Pancreas (tissue), 10 donors: Measurements from ENCODE around the gene HLA-DMB. TPM values are rescaled to one million over a fixed set of nuclear protein-coding genes. Genes with fewer than 3 reads are reported as not detected.

ENCODE experiments used
- ATAC-seq, 4 donors: fragments of 200-7000 bp; cut with Tn5 transposase; one replicate each; pipeline versions ENCODE4 v1.8.0 to v1.9.1; 2020; ENCODE audit warnings: mild to moderate bottlenecking in 4 of 4, moderate library complexity in 4 of 4
- DNase-seq, 6 donors: peaks; one replicate each; pipeline ENCODE4 v3.0.0-alpha.2; 2020
- FAIRE-seq: peaks from 2 replicates; lab custom pipeline; 2012; peaks lifted over from hg19 to GRCh38; lab: Jason Lieb, UNC
- H3K27ac ChIP-seq, 4 donors: fragments of 200-600 bp; sonication (generic); 1 replicate in 3 of 4; 2 replicates in 1 of 4; pipeline versions ENCODE4 v1.5.0 to v1.8.0; 2020
- H3K27me3 ChIP-seq, 4 donors: fragments of 200-600 bp; one replicate each; pipeline ENCODE4 v1.8.0; 2021
- H3K36me3 ChIP-seq, 3 donors: fragments of 200-600 bp; sonication (generic) in 1 of 3; one replicate each; pipeline versions ENCODE4 v1.5.0 to v1.8.0; 2020 to 2021
- H3K4me1 ChIP-seq, 3 donors: fragments of 200-600 bp; one replicate each; pipeline ENCODE4 v1.8.0; 2021
- H3K4me3 ChIP-seq, 4 donors: fragments of 200-600 bp; sonication (generic) in 2 of 4; one replicate each; pipeline versions ENCODE4 v1.5.0 to v1.8.0; 2020 to 2021
- H3K9me3 ChIP-seq, 4 donors: fragments of 200-600 bp; one replicate each; pipeline ENCODE4 v1.8.0; 2021
- WGBS, 2 donors: extraction: QIAGEN DNeasy Blood & Tissue Kit; methylation state at CpG; one replicate each; pipeline ENCODE4 v1.1.7; 2013; 5-methylcytosine and 5-hydroxymethylcytosine counted together
- intact Hi-C, 3 donors: fragments of 100-400 bp; cut with DNase I; formaldehyde crosslinking; loops; one replicate each; pipeline versions ENCODE4 v1.11.1 to v1.14.2; 2022
- polyA plus RNA-seq, 2 donors: library from polyadenylated mRNA; stranded (reverse); fragments of 200-250 nt; gene quantifications; one replicate each; pipeline ENCODE4 v1.2.3, GENCODE V29; 2013
- total RNA-seq, 6 donors: library from RNA; stranded (reverse); fragmentation: NEBNext Ultra II Directional in 4 of 6; extraction: Animal tissue kit (Norgen Biotek cat#: 25700) in 4 of 6; gene quantifications; one replicate each; pipeline versions ENCODE4 v1.2.1 to v1.2.4, GENCODE V29; 2021 to 2023
- TF ChIP-seq, protein P1 (sequence below), 4 donors: fragments of 200-600 bp; sonication (generic) in 3 of 4; IDR thresholded peaks; one replicate each; pipeline versions ENCODE4 v1.5.0 to v1.8.0; 2021; ENCODE audit warnings: antibody characterized with exemption in 4 of 4
- donor health status: healthy with polysubstance abuse.
- donor health status: DM: no; HTN: no; CAD: no; lungs with moderate emphysema.
- donor health status: DM: no; HTN: no; CAD: no.
- donor health status: control.
- donor health status: control.
- donor health status: Bipolar disorder and iron deficiency.
- donor health status: DM: yes; HTN: yes; CAD: no.
- donor health status: DM: no; HTN: no; CAD: no.
- donor health status: DM: no; HTN: no; CAD: no.
- donor health status: DM: yes; HTN: yes; CAD: no.

HLA-DMB gene
- total and polyA plus RNA-seq, 8 donors, result 1.9 to 42.6 (median 4.3) TPM

DNA sequence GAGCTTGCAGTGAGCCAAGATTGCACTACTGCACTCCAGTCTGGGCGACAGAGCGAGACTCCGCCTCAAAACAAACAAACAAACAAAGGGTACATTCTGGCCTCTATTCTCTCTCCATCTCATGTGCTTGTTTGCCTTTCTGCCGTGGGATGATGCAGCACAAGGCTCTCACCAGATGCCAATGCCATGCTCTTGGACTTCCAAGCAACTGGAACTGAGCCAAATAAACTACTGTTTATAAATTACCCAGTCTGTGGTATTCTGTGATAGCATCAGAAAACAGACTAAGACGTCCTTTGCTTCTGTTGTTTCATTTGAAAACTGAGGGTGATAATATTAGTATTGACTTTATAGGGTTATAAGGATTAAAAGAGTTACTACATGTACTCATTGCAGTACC, 23.9 kb upstream of the HLA-DMB start:
- no peak overlapping the region for H3K4me3 ChIP-seq
- H3K27me3 ChIP-seq, result no peaks in the 10 kb centered on the region
- intact Hi-C loops, result no loop called here
- TF ChIP-seq, protein P1, sequence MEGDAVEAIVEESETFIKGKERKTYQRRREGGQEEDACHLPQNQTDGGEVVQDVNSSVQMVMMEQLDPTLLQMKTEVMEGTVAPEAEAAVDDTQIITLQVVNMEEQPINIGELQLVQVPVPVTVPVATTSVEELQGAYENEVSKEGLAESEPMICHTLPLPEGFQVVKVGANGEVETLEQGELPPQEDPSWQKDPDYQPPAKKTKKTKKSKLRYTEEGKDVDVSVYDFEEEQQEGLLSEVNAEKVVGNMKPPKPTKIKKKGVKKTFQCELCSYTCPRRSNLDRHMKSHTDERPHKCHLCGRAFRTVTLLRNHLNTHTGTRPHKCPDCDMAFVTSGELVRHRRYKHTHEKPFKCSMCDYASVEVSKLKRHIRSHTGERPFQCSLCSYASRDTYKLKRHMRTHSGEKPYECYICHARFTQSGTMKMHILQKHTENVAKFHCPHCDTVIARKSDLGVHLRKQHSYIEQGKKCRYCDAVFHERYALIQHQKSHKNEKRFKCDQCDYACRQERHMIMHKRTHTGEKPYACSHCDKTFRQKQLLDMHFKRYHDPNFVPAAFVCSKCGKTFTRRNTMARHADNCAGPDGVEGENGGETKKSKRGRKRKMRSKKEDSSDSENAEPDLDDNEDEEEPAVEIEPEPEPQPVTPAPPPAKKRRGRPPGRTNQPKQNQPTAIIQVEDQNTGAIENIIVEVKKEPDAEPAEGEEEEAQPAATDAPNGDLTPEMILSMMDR (IDR thresholded peaks at IDR 0.05), result no peak
- no peak for DNase-seq
- 69 to 75% methylated on average over 5 of the region's 5 CpGs for WGBS, 2 donors
- no peak for FAIRE-seq
- no peaks in the 10 kb centered on the region for H3K9me3 ChIP-seq
- no peak for ATAC-seq
- H3K4me1 ChIP-seq, result peaks cover 10 to 32% (median 16%) of the 10 kb centered on the region in 3 donors
- no peaks in the 10 kb centered on the region for H3K36me3 ChIP-seq
- H3K27ac ChIP-seq, result no peak overlapping the region

- H3K9me3 ChIP-seq, result no peaks in the 10 kb centered on the region
- peaks cover 10 to 32% (median 16%) of the 10 kb centered on the region in 3 donors for H3K4me1 ChIP-seq
- TF ChIP-seq, protein P1 (IDR thresholded peaks at IDR 0.05), result no peak
- intact Hi-C loops, result no loop called here
- H3K27ac ChIP-seq, result no peak overlapping the region
- no peaks in the 10 kb centered on the region for H3K27me3 ChIP-seq
- 59 to 65% methylated on average over 1 of the region's 1 CpG for WGBS, 2 donors
- H3K36me3 ChIP-seq, result no peaks in the 10 kb centered on the region
- H3K4me3 ChIP-seq, result no peak overlapping the region
- no peak for DNase-seq
- FAIRE-seq, result no peak
- ATAC-seq, result no peak
These were observed 23.0 kb upstream of the HLA-DMB start for GRCh38 chr6:32963866-32964265.

DNA sequence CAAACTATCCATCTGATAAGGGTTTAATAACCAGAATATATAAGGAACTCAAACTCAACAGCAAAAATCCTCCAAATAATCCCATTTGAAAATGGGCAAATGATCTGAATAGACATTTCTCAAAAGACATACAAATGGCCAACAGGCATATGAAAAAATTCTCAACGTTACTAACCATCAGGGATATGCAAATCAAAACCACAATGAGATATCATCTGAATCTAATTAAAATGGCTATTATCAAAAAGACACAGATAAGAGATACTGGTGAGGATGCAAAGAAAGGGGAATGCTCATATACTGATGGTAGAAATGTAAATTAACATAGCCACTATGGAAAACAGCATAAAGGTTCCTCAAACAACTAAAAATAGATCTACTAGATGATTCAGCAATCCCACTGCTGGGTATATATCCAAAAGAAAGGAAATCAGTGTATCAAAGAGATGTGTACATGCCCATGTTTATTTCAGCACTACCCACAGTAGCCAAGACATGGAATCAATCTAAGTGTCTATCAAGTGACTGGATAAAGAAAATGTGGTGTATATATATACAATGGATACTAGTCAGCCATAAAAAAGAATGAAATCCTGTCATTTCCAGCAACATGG, 21.5 kb upstream of the HLA-DMB start:
- Histone ChIP-seq H3K9me3 (no peaks in the 10 kb centered on the region), H3K4me1 (peaks cover 10 to 32% (median 16%) of the 10 kb centered on the region in 3 donors), H3K36me3 (no peaks in the 10 kb centered on the region), H3K27ac (no peak overlapping the region), H3K4me3 (no peak overlapping the region), H3K27me3 (no peaks in the 10 kb centered on the region)
- TF ChIP-seq, protein P1 (IDR thresholded peaks at IDR 0.05), result no peak
- no peak for DNase-seq
- no peak for ATAC-seq
- 73% methylated on average over 1 of the region's 1 CpG for WGBS, 2 donors
- no peak for FAIRE-seq
- intact Hi-C loops, result no loop called here

GRCh38 chr6:32960563-32960962, 19.7 kb upstream of the HLA-DMB start:
- TF ChIP-seq, protein P1 (IDR thresholded peaks at IDR 0.05), result no peak
- H3K9me3 ChIP-seq, result no peaks in the 10 kb centered on the region
- H3K36me3 ChIP-seq, result no peaks in the 10 kb centered on the region
- H3K27ac ChIP-seq, result no peak overlapping the region
- peaks cover 0 to 15% (median 0%) of the 10 kb centered on the region in 3 donors for H3K4me1 ChIP-seq
- no peaks in the 10 kb centered on the region for H3K27me3 ChIP-seq
- H3K4me3 ChIP-seq, result no peak overlapping the region
- WGBS, 2 donors, result 80 to 89% methylated on average over 5 of the region's 5 CpGs
- DNase-seq, result no peak
- ATAC-seq, result no peak
- intact Hi-C loops, result no loop called here
- no peak for FAIRE-seq

- Histone ChIP-seq H3K36me3 (no peaks in the 10 kb centered on the region), H3K9me3 (no peaks in the 10 kb centered on the region), H3K4me3 (no peak overlapping the region), H3K27me3 (no peaks in the 10 kb centered on the region), H3K4me1 (peaks cover 0 to 6% (median 0%) of the 10 kb centered on the region in 3 donors), H3K27ac (no peak overlapping the region)
- DNase-seq, result no peak
- FAIRE-seq, result no peak
- WGBS, 2 donors, result 90 to 91% methylated on average over 2 of the region's 2 CpGs
- intact Hi-C loops, result no loop called here
- ATAC-seq, result no peak
- TF ChIP-seq, protein P1 (IDR thresholded peaks at IDR 0.05), result no peak
These were observed 15.3 kb upstream of the HLA-DMB start for GRCh38 chr6:32956176-32956575.
